ENCODE results near the gene PIGB.
"Not testable (repeated sequence)": the region's sequence is repeated elsewhere in the genome, so short reads cannot be mapped to it uniquely, and the experiment has no call there.

PIGB gene

GRCh38 chr15:55318588-55319494, at the start of gene PIGB, which contains the start of gene PIGBOS1:
Gene PIGB, plus strand, starts transcription at chr15:55319222. Its CDS starts 29 bp downstream, at chr15:55319251.
Gene PIGBOS1, minus strand, starts transcription at chr15:55319123. Its CDS starts 1,331 bp downstream, at chr15:55317792.
- DNase-seq, result peak; percentile 89

GRCh38 chr15:55270291-55270690, 48.7 kb upstream of the PIGB start:
- no peak for DNase-seq

- no peak for DNase-seq
Observed at GRCh38 chr15:55276324-55276723, 42.7 kb upstream of the PIGB start.

- DNase-seq, result peak; percentile 37
Observed at GRCh38 chr15:55277116-55277564, 41.9 kb upstream of the PIGB start.

GRCh38 chr15:55277715-55278114, 41.3 kb upstream of the PIGB start:
- no peak for DNase-seq

- no peak for DNase-seq
Observed at GRCh38 chr15:55279100-55279745, 39.8 kb upstream of the PIGB start.

- DNase-seq, result no peak
Observed at GRCh38 chr15:55279746-55280351, 39.2 kb upstream of the PIGB start.

GRCh38 chr15:55280589-55280988, 38.4 kb upstream of the PIGB start:
- DNase-seq, result not testable (repeated sequence)

- no peak for DNase-seq
Observed at GRCh38 chr15:55281517-55282228, 37.3 kb upstream of the PIGB start.

GRCh38 chr15:55282284-55282833, 36.7 kb upstream of the PIGB start:
- DNase-seq, result no peak

- DNase-seq, result no peak
Observed at GRCh38 chr15:55283379-55284147, 35.5 kb upstream of the PIGB start.

GRCh38 chr15:55284426-55284825, 34.6 kb upstream of the PIGB start:
- DNase-seq, result no peak

GRCh38 chr15:55286442-55287189, 32.4 kb upstream of the PIGB start:
- DNase-seq, result not testable (repeated sequence)

GRCh38 chr15:55288006-55288717, 30.9 kb upstream of the PIGB start:
- DNase-seq, result no peak

- DNase-seq, result no peak
Observed at GRCh38 chr15:55289011-55289745, 29.8 kb upstream of the PIGB start.

- peak; percentile 44 for DNase-seq
Observed at GRCh38 chr15:55289746-55290527, 29.1 kb upstream of the PIGB start, which contains the start of gene RAB27A. Gene RAB27A, minus strand, starts transcription at chr15:55289813. Its CDS starts 54,879 bp downstream, at chr15:55234934.

GRCh38 chr15:55290528-55291057, 28.4 kb upstream of the PIGB start:
- DNase-seq, result peak; percentile 69

- DNase-seq, result no peak
Observed at GRCh38 chr15:55297315-55297714, 21.7 kb upstream of the PIGB start.

All from GDM1 (cell line).